ENCODE data around the gene PDE6C. TPM values are rescaled to one million over a fixed set of nuclear protein-coding genes. Genes with fewer than 3 reads are reported as not detected.

The PDE6C gene
- total RNA-seq, 2 donors from 2014 or later, result not detected

DNA sequence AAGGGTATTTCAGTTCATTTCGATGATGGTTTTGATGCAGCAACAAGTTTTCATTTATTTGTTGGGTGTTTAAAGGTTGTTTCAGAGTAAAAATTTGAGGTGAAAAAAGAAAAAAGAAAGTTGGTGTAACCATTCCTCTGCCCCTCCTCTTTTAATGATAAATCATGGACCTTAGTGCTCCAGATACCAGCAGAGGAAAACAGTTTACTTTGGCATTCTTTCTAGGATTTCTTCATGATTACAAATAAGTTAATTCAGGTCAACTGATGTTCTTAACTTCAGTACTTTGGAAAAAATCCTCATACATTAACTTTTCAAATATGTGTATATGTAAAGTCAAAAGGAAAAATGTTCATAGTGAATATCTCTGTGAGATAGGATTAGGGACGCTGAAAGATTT lies 9.3 kb upstream of the PDE6C start:
- H3K4me1 ChIP-seq, result no peaks in the 10 kb centered on the region
- no peak for DNase-seq
- TF ChIP-seq CTCF (IDR thresholded peaks at IDR 0.05), result no peak
- H3K27ac ChIP-seq, result no peak overlapping the region
- H3K27me3 ChIP-seq, result peaks cover 9% of the 10 kb centered on the region
- intact Hi-C loops (cut with DNase I), result no loop called here
- H3K4me3 ChIP-seq, result no peak overlapping the region
- no peaks in the 10 kb centered on the region for H3K9me3 ChIP-seq
- no peak overlapping the region for H3K9ac ChIP-seq (ENCODE audit: low read depth in 2 of 2, low read length in 2 of 2)
- H3K36me3 ChIP-seq, result no peaks in the 10 kb centered on the region

GRCh38 chr10:93604146-93604545 lies 8.2 kb upstream of the PDE6C start:
- Histone ChIP-seq H3K4me1 (no peaks in the 10 kb centered on the region), H3K4me3 (no peak overlapping the region), H3K27me3 (peaks cover 9% of the 10 kb centered on the region), H3K27ac (no peak overlapping the region), H3K36me3 (no peaks in the 10 kb centered on the region), H3K9ac (ENCODE audit: low read depth in 2 of 2, low read length in 2 of 2) (no peak overlapping the region), H3K9me3 (no peaks in the 10 kb centered on the region)
- no peak for TF ChIP-seq CTCF (IDR thresholded peaks at IDR 0.05)
- no peak for DNase-seq
- intact Hi-C loops (cut with DNase I), result no loop called here

DNA sequence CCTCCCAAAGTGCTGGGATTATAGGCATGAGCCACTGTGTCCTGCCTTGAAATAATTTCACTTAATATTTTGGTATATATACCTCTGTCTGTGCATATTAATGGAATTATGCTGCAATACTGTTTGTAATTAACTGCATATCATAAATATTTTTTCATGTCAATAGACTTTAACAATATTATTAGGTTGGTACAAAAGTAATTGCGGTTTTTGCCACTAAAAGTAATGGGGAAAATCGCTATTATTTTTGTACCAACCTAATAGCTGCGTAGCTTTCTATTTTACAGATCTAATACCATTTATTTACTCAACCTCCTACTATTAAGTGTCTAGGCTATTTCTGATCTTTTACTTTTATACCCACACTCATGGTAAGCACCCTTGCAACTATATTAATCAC lies 3.9 kb upstream of the PDE6C start:
- Histone ChIP-seq H3K9me3 (no peaks in the 10 kb centered on the region), H3K4me1 (no peaks in the 10 kb centered on the region), H3K27me3 (no peaks in the 10 kb centered on the region), H3K36me3 (no peaks in the 10 kb centered on the region), H3K9ac (ENCODE audit: low read depth in 2 of 2, low read length in 2 of 2) (no peak overlapping the region), H3K27ac (no peak overlapping the region), H3K4me3 (no peak overlapping the region)
- DNase-seq, result no peak
- intact Hi-C loops (cut with DNase I), result no loop called here
- TF ChIP-seq CTCF (IDR thresholded peaks at IDR 0.05), result no peak

- no peak for DNase-seq
- Histone ChIP-seq H3K4me3 (no peak overlapping the region), H3K27me3 (no peaks in the 10 kb centered on the region), H3K4me1 (no peaks in the 10 kb centered on the region), H3K27ac (no peak overlapping the region), H3K9ac (ENCODE audit: low read depth in 2 of 2, low read length in 2 of 2) (no peak overlapping the region), H3K36me3 (no peaks in the 10 kb centered on the region), H3K9me3 (no peaks in the 10 kb centered on the region)
- intact Hi-C loops (cut with DNase I), result no loop called here
- no peak for TF ChIP-seq CTCF (IDR thresholded peaks at IDR 0.05)
Observed at GRCh38 chr10:93613126-93613525, 789 bp downstream of the PDE6C start.

- DNase-seq, result no peak
- H3K4me1 ChIP-seq, result no peaks in the 10 kb centered on the region
- H3K9me3 ChIP-seq, result no peaks in the 10 kb centered on the region
- H3K27me3 ChIP-seq, result no peaks in the 10 kb centered on the region
- intact Hi-C loops (cut with DNase I), result no loop called here
- no peak overlapping the region for H3K27ac ChIP-seq
- H3K36me3 ChIP-seq, result no peaks in the 10 kb centered on the region
- H3K9ac ChIP-seq (ENCODE audit: low read depth in 2 of 2, low read length in 2 of 2), result no peak overlapping the region
- TF ChIP-seq CTCF (IDR thresholded peaks at IDR 0.05), result no peak
- no peak overlapping the region for H3K4me3 ChIP-seq
Observed at GRCh38 chr10:93614101-93614825, 1.9 kb downstream of the PDE6C start.

Measured in colonic mucosa (tissue), 4 donors.